Keratinocyte (primary cell): Measurements from ENCODE around the gene PRDM8. TPM values are rescaled to one million over a fixed set of nuclear protein-coding genes. Genes with fewer than 3 reads are reported as not detected.

Experiments used
- DNase-seq: peaks from one replicate; pipeline ENCODE4 v3.0.0-alpha.2; 2011; ENCODE audit warnings: low read depth, missing footprints, low spot score
- FAIRE-seq: peaks from 2 replicates; lab custom pipeline; 2011; peaks lifted over from hg19 to GRCh38; lab: Jason Lieb, UNC
- H2AFZ ChIP-seq: 2 replicates; pipeline ENCODE4 v1.6.0; 2012; ENCODE audit warnings: low read length, control low read depth, inconsistent platforms; ENCODE audit not compliant: control insufficient read depth
- H3K27ac ChIP-seq: 2 replicates; pipeline ENCODE4 v1.5.1; 2011; ENCODE audit warnings: low read length; ENCODE audit not compliant: control insufficient read depth, insufficient read depth
- H3K27me3 ChIP-seq: 3 replicates; pipeline ENCODE4 v1.6.0; 2011; ENCODE audit warnings: low read length; ENCODE audit not compliant: control insufficient read depth, insufficient read depth; ENCODE audit errors: extremely low read depth
- H3K36me3 ChIP-seq, 2 experiments: 2 replicates in 1 of 2; 3 replicates in 1 of 2; pipeline ENCODE4 v1.5.1; 2011; ENCODE audit warnings: low read length in 2 of 2, mild to moderate bottlenecking in 1 of 2; ENCODE audit not compliant: control insufficient read depth in 2 of 2, insufficient read depth in 2 of 2; ENCODE audit errors: extremely low read depth in 1 of 2
- H3K4me1 ChIP-seq: 3 replicates; pipeline ENCODE4 v1.5.1; 2011; ENCODE audit warnings: low read length; ENCODE audit not compliant: control insufficient read depth, insufficient read depth; ENCODE audit errors: extremely low read depth
- H3K4me2 ChIP-seq: 3 replicates; pipeline ENCODE4 v1.6.0; 2011; ENCODE audit warnings: low read depth, low read length; ENCODE audit not compliant: control insufficient read depth, insufficient read depth; ENCODE audit errors: extremely low read depth
- H3K4me3 ChIP-seq, 3 experiments: fragments of 200-600 bp in 1 of 3; sonication (generic) in 1 of 3; 2 replicates in 2 of 3; 3 replicates in 1 of 3; pipeline ENCODE4 v1.5.1; 2011 to 2016; ENCODE audit warnings: low read length in 3 of 3, mild to moderate bottlenecking in 3 of 3, control low read depth in 2 of 3, inconsistent platforms in 1 of 3, low read depth in 1 of 3, mixed read lengths in 1 of 3, mixed run types in 1 of 3, moderate library complexity in 1 of 3; ENCODE audit not compliant: control insufficient read depth in 2 of 3, insufficient read depth in 2 of 3; ENCODE audit errors: extremely low read depth in 1 of 3
- H3K79me2 ChIP-seq: 2 replicates; pipeline ENCODE4 v1.6.0; 2012; ENCODE audit warnings: low read length; ENCODE audit not compliant: control insufficient read depth, insufficient read depth
- H3K9ac ChIP-seq: 3 replicates; pipeline ENCODE4 v1.6.0; 2011; ENCODE audit warnings: low read length; ENCODE audit not compliant: control insufficient read depth, insufficient read depth; ENCODE audit errors: extremely low read depth
- H3K9me1 ChIP-seq: 3 replicates; pipeline ENCODE4 v1.6.0; 2011; ENCODE audit warnings: low read length; ENCODE audit not compliant: control insufficient read depth, insufficient read depth; ENCODE audit errors: extremely low read depth
- H3K9me3 ChIP-seq: 2 replicates; pipeline ENCODE4 v1.5.1; 2012; ENCODE audit warnings: low read depth, low read length; ENCODE audit not compliant: control insufficient read depth
- H4K20me1 ChIP-seq: 3 replicates; pipeline ENCODE4 v1.6.0; 2011; ENCODE audit warnings: low read length; ENCODE audit not compliant: control insufficient read depth, insufficient read depth; ENCODE audit errors: extremely low read depth
- EZH2 ChIP-seq: IDR thresholded peaks from one replicate; pipeline ENCODE4 v1.6.1; 2012; ENCODE audit warnings: inconsistent platforms, mild to moderate bottlenecking, low read length, moderate library complexity
- dilution Hi-C: fragments of 300-500 bp; cut with MboI; formaldehyde crosslinking; loops from one replicate; pipeline ENCODE4 v1.7.0; 2020; ENCODE audit warnings: low sequenced_read_pairs; ENCODE audit not compliant: extremely low pct_ligation_motif_present
- polyA plus RNA-seq, 5 experiments: library from polyadenylated mRNA; depleted of rRNA in 3 of 5; stranded (reverse) in 3 of 5; stranded (forward) in 1 of 5; unstranded in 1 of 5; fragments of >200 nt; gene quantifications; 1 replicate in 1 of 5; 2 replicates in 3 of 5; 3 replicates in 1 of 5; pipeline versions ENCODE4 v1.2.1 to v1.2.3, GENCODE V29; 2011 to 2012; ENCODE audit warnings: missing spikeins in 2 of 5, low read depth in 1 of 5, low replicate concordance in 1 of 5
- TF ChIP-seq, protein P1 (sequence below), 3 experiments: IDR thresholded peaks in 1 of 3; conservative IDR thresholded peaks in 1 of 3; optimal IDR thresholded peaks in 1 of 3; 2 replicates in 2 of 3; 3 replicates in 1 of 3; pipeline versions ENCODE3 to v1.5.1; 2011; ENCODE audit warnings: low read length in 3 of 3, mild to moderate bottlenecking in 3 of 3, moderate library complexity in 2 of 3, control low read depth in 1 of 3, inconsistent platforms in 1 of 3; ENCODE audit not compliant: insufficient read depth in 2 of 3; ENCODE audit errors: extremely low read depth in 1 of 3

Gene PRDM8
- polyA plus RNA-seq, 1 donor (not counting 4 experiments of a cell fraction or from before 2014, with no cell fraction given) = 3.5 TPM

DNA sequence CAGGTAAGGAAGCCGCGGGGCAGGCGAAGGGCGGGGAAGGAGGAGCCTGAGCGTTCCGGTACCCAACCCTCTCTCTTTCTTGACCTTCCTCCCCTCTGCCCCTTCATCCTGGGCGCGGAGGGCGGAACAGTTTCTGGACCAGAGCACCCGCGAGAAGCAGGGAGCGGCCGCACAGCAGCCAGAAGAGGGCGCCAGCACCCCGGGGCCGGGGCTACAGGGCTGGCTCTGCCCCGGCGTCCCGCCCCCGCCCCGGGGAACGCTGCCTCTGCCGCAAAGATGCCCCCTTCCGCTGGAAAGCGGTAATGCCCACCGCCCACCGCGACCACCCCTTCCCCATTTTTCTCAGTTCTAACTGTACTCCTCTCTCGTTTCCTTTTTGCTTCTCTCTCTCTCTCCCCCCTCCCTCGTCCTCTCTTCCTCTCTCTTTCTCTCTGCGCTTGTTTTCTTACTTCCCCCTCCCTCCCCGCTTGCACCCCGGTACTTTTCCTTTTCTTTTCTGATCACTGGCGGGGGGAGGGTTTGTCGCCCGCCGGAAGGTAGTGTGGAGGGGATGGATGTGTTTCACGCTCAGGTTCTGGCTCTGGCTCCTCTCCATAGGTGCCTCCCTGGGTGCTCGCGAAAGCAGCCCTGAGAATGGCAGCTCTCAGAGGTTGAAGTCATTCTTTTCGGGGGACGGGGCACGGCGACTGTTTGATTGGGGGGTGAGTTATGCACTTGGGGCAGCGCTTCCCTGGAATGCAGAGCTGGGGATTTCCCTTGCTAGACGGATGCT is 13.1 kb upstream of the PRDM8 start:
- H3K9me1 ChIP-seq = no peaks in the 10 kb centered on the region
- H3K4me1 ChIP-seq = peaks cover 38% of the 10 kb centered on the region
- peaks cover 6% of the 10 kb centered on the region for H3K27me3 ChIP-seq
- H3K4me2 ChIP-seq = peak overlapping the region; percentile 91
- H4K20me1 ChIP-seq = no peaks in the 10 kb centered on the region
- peak overlapping the region; percentile 71 for H3K27ac ChIP-seq
- FAIRE-seq (peak; percentile 48), DNase-seq (no peak)
- H2AFZ ChIP-seq = peak overlapping the region; percentile 87
- dilution Hi-C loops = no loop called here
- peaks cover 9% of the 10 kb centered on the region for H3K79me2 ChIP-seq
- peak overlapping the region; percentile 77 for H3K9ac ChIP-seq
- peaks cover 2% of the 10 kb centered on the region for H3K9me3 ChIP-seq
- TF ChIP-seq EZH2 = no peak
- TF ChIP-seq, protein P1, sequence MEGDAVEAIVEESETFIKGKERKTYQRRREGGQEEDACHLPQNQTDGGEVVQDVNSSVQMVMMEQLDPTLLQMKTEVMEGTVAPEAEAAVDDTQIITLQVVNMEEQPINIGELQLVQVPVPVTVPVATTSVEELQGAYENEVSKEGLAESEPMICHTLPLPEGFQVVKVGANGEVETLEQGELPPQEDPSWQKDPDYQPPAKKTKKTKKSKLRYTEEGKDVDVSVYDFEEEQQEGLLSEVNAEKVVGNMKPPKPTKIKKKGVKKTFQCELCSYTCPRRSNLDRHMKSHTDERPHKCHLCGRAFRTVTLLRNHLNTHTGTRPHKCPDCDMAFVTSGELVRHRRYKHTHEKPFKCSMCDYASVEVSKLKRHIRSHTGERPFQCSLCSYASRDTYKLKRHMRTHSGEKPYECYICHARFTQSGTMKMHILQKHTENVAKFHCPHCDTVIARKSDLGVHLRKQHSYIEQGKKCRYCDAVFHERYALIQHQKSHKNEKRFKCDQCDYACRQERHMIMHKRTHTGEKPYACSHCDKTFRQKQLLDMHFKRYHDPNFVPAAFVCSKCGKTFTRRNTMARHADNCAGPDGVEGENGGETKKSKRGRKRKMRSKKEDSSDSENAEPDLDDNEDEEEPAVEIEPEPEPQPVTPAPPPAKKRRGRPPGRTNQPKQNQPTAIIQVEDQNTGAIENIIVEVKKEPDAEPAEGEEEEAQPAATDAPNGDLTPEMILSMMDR (optimal IDR thresholded peaks at IDR 0.05 in 1 of 3, IDR thresholded peaks at IDR 0.05 in 1 of 3, conservative IDR thresholded peaks at IDR 0.05 in 1 of 3; ENCODE audit: extremely low read depth in 1 of 3, insufficient read depth in 2 of 3, low read length in 3 of 3) = peak in 2 of 3 experiments; percentile 63 to 97
- H3K36me3 ChIP-seq = no peaks in the 10 kb centered on the region
- H3K4me3 ChIP-seq = peak overlapping the region; percentile 56 to 100 (median 92)

- Histone ChIP-seq H3K9me3 (no peaks in the 10 kb centered on the region), H3K4me2 (peak overlapping the region; percentile 79), H3K9me1 (no peaks in the 10 kb centered on the region), H3K79me2 (peaks cover 9% of the 10 kb centered on the region), H3K9ac (peak overlapping the region; percentile 77), H3K27ac (peak overlapping the region; percentile 71), H3K4me1 (peaks cover 38% of the 10 kb centered on the region), H2AFZ (peak overlapping the region; percentile 87), H3K36me3 (peaks cover 0 to 4% of the 10 kb centered on the region in 2 experiments), H4K20me1 (no peaks in the 10 kb centered on the region), H3K27me3 (peaks cover 7% of the 10 kb centered on the region), H3K4me3 (peak overlapping the region; percentile 56 to 100 (median 92))
- dilution Hi-C loops = no loop called here
- FAIRE-seq = peak; percentile 34
- TF ChIP-seq, protein P1 (optimal IDR thresholded peaks at IDR 0.05 in 1 of 3, IDR thresholded peaks at IDR 0.05 in 1 of 3, conservative IDR thresholded peaks at IDR 0.05 in 1 of 3; ENCODE audit: extremely low read depth in 1 of 3, insufficient read depth in 2 of 3, low read length in 3 of 3) = no peak
- no peak for TF ChIP-seq EZH2
- no peak for DNase-seq
Observed at GRCh38 chr4:80184825-80185756, 12.2 kb upstream of the PRDM8 start.
